NT2/D1 (cell line): ENCODE results near the gene SEC22B.
A peak's percentile ranks its signal among the peaks of the same experiment; 100 is the strongest.
"Not testable (repeated sequence)": the region's sequence is repeated elsewhere in the genome, so short reads cannot be mapped to it uniquely, and the experiment has no call there.

ENCODE experiments used
- DNase-seq: peaks from one replicate; pipeline ENCODE4 v3.0.0-alpha.2; 2011; ENCODE audit warnings: low read depth, low spot score
- H3K27me3 ChIP-seq: 2 replicates; pipeline ENCODE4 v1.6.0; 2011; ENCODE audit warnings: mild to moderate bottlenecking; ENCODE audit not compliant: insufficient read length, insufficient read depth
- H3K36me3 ChIP-seq: 2 replicates; pipeline ENCODE4 v1.6.1; 2011; ENCODE audit warnings: mild to moderate bottlenecking, low read length, mixed read lengths; ENCODE audit not compliant: insufficient read depth, insufficient read length
- H3K4me1 ChIP-seq: 2 replicates; pipeline ENCODE4 v1.5.1; 2011; ENCODE audit not compliant: insufficient read depth, insufficient read length
- H3K4me3 ChIP-seq: 2 replicates; pipeline ENCODE4 v1.5.1; 2011; ENCODE audit warnings: low read depth; ENCODE audit not compliant: insufficient read length
- H3K9ac ChIP-seq: 2 replicates; pipeline ENCODE4 v1.6.0; 2011; ENCODE audit warnings: low read depth; ENCODE audit not compliant: insufficient read length
- H3K9me3 ChIP-seq: 2 replicates; pipeline ENCODE4 v1.5.1; 2011; ENCODE audit warnings: mild to moderate bottlenecking, low read length; ENCODE audit not compliant: insufficient read depth
- SUZ12 ChIP-seq: IDR thresholded peaks from 2 replicates; pipeline ENCODE4 v1.6.1; 2011; ENCODE audit not compliant: insufficient read length, insufficient read depth; ENCODE audit errors: extremely low read depth
- YY1 ChIP-seq: IDR thresholded peaks from 2 replicates; pipeline ENCODE4 v1.6.1; 2011; ENCODE audit not compliant: insufficient read length, insufficient read depth
- ZNF274 ChIP-seq: IDR thresholded peaks from 2 replicates; pipeline ENCODE4 v1.6.1; 2011; ENCODE audit warnings: mild to moderate bottlenecking, low read depth, low read length

Gene SEC22B

GRCh38 chr1:120176092-120176855 lies at the start of gene SEC22B:
SEC22B (minus strand) TSS chr1:120176520; CDS start chr1:120176381, 139 bp downstream.
- peak within 1 kb of the TSS; percentile 94 for H3K9ac ChIP-seq
- no peak for TF ChIP-seq ZNF274
- TF ChIP-seq YY1: no peak
- TF ChIP-seq SUZ12: no peak
- peak; percentile 98 for DNase-seq
- no peaks in the 10 kb centered on the region for H3K4me1 ChIP-seq
- peak within 1 kb of the TSS; percentile 87 for H3K4me3 ChIP-seq
- no peaks in the 10 kb centered on the region for H3K27me3 ChIP-seq
- H3K9me3 ChIP-seq: no peaks in the 10 kb centered on the region
- peaks cover 2% of the 10 kb centered on the region for H3K36me3 ChIP-seq

DNA sequence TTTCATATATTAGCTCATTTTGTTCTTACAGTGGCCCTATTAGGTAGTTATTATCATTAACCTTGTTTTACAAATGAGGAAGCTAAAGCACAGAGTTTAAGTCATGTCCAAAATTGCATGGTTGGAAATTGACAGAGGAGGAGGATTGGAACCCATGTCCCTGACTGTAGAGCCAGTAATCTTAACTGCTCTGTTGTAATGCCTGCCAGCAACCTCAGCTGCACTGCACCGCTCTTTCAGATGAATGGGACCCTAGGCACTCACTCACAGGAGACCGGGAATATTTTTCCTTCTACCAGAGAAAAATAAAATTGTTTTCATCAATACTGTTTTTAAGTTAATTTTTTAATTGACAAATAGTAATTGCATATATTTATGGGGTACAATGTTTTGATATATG lies 41.6 kb upstream of the SEC22B start:
- H3K9ac ChIP-seq, H3K4me3 ChIP-seq, H3K36me3 ChIP-seq, H3K4me1 ChIP-seq, DNase-seq, H3K9me3 ChIP-seq, H3K27me3 ChIP-seq: not testable (repeated sequence)

- H3K9me3 ChIP-seq, H3K4me3 ChIP-seq, H3K36me3 ChIP-seq, DNase-seq, H3K9ac ChIP-seq, H3K27me3 ChIP-seq, H3K4me1 ChIP-seq: not testable (repeated sequence)
Observed at GRCh38 chr1:120217175-120217929, 41.0 kb upstream of the SEC22B start.

DNA sequence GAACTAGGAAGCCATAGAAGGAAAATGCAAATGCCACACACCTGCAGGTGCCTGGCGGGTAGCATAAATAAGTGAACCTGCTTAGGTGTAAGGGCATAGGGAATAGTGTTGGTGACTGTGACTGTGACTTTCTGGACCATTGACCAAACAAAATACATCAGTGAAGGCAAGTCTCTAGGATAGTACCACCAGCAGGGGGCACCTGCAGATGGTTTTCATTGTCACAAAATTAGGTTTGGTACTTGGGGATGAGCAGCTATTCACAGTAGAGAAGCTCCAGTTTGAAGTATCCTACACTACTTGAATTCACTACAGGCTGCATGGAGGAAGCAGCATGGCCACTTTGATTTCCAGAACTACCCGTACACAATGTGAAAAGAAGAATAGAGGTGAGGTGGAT lies 37.3 kb upstream of the SEC22B start:
- H3K36me3 ChIP-seq, H3K9me3 ChIP-seq, DNase-seq, H3K4me3 ChIP-seq, H3K27me3 ChIP-seq, H3K9ac ChIP-seq, H3K4me1 ChIP-seq: not testable (repeated sequence)

DNA sequence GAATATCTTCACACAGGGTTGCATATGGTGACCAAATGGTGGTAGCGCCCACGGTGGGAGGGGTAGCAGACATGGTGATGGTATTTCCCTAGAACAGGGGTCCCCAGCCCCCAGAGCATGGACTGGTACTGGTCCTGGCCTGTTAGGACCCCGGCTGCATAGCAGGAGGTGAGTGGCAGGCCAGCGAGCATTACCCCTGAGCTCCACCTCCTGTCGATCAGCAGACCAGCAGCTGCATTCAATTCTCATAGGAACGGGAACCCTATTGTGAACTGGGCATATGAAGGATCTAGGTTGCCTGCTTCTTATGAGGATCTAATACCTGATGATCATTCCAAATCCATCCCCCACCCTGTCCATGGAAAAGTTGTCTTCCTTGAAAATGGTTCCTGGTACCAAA lies 34.4 kb upstream of the SEC22B start:
- not testable (repeated sequence) for H3K27me3 ChIP-seq, H3K36me3 ChIP-seq, H3K9me3 ChIP-seq, H3K4me1 ChIP-seq, H3K9ac ChIP-seq, H3K4me3 ChIP-seq, DNase-seq

DNA sequence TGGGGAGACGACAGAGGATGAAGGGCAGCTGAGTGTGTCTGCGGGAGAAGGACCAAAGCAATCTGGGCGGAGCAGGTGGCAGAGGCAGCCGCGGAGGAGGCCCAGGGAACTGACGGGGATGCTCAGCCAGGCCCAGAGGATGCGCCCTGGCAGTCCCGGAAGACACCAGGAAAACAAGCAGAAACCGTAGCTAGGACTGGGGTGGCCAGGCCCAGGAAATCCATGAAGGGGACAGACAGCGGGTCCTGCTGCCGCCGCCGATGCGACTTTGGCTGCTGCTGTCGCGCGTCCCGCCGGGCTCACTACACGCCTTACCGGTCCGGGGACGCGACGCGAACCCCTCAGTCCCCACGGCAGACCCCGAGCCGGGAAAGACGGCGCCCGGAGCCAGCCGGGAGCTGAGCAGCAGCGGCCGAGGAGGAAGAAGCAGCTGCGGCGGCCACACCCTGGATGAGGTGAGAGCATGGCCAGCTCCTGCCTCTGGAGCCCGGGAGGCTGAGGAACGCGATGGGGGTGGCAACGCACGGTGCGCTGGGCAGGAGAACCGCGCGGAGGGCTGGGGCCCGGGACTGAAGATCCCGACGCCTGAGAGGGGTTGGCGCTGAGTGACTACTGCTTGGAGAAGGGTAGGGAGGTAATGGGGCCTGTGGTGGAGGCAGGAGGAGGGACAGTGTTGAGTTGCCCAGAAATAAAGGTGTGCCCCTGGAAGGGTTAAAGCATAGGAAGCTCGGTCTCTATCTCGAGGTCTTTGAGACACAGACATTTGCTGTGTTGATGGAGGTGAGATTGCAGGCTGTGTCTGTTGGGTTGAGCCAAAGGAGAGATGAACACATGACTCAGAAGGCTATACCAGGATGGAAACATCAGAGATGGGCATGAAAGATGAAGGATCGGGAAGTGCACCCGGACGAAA lies 20.8 kb upstream of the SEC22B start:
- Histone ChIP-seq H3K4me3 (peak overlapping the region; percentile 39), H3K27me3 (peaks cover 12% of the 10 kb centered on the region)
- H3K4me1 ChIP-seq, H3K9me3 ChIP-seq, H3K9ac ChIP-seq, DNase-seq, H3K36me3 ChIP-seq: not testable (repeated sequence)

GRCh38 chr1:120188626-120189025 lies 12.3 kb upstream of the SEC22B start:
- H3K9me3 ChIP-seq, H3K27me3 ChIP-seq, DNase-seq, H3K4me3 ChIP-seq, H3K36me3 ChIP-seq, H3K9ac ChIP-seq, H3K4me1 ChIP-seq: not testable (repeated sequence)

DNA sequence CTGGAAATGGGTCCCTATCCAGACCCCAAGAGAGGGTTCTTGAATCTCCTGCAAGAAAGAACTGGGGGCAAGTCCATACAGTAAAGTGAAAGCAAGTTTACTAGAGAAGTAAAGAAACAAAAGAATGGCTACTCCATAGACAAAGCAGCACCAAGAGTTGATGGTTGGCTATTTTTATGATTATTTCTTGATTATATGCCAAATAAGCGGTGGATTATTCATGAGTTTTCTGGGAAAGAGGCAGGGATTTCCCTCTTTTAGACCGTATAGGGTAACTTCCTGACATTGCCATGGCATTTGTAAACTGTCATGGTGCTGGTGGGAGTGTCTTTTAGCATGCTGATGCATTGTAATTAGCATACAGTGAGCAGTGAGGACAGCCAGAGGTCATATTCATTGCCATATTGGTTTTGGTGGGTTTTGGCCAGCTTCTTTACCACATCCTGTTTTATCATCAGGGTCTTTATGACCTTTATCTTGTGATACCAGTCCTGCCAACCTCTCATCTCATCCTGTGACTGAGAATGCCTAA lies 5.9 kb upstream of the SEC22B start:
- H3K27me3 ChIP-seq, H3K4me3 ChIP-seq, H3K9me3 ChIP-seq, DNase-seq, H3K36me3 ChIP-seq, H3K4me1 ChIP-seq, H3K9ac ChIP-seq: not testable (repeated sequence)

DNA sequence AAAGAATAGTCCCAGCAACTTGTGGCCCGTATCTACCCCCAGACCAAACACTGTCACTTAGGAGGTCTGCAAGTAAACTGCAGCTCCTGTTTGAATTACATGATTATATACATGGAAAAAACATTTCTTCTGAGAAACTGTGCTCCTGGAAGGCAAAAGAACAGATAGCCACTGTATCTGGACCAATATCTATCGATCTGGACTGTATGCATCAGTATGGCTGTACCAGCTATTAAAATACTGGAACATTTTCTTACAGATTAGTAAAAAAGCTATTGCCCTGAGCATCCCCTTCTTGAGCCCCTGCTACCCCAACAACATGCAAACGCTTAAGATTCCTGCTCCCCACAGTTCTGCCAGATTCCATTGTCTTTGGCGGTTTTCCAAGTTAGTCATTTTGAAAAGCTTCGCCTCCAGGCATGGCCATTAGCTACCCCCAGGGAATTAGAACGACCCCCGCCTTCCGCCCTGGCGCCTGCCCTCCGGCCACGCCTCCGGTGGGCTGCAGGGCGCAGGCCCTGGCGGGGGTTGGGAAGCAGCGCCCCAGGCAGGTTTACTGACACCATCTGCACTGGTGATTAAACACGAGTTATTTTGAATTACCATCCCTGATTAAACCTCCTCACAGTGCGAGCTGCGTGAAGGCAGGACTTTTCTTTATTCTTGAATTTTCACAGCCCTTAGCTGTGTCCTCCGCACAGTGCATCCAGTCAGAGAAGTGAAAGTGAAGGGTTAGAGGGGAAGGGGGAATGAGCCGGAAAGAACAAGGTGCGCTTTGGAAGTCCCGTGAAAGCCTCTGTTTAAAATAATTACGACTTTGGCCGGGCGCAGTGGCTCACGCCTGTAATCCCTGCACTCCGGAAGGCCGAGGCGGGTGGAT lies 3.7 kb upstream of the SEC22B start:
- H3K4me3 ChIP-seq, H3K9me3 ChIP-seq, H3K27me3 ChIP-seq, H3K4me1 ChIP-seq, H3K36me3 ChIP-seq, DNase-seq: not testable (repeated sequence)
- peak overlapping the region; percentile 4 for H3K9ac ChIP-seq
